Smooth muscle cell (in vitro differentiated cells): Measurements from ENCODE around the gene LUZP4. TPM values are rescaled to one million over a fixed set of nuclear protein-coding genes. Genes with fewer than 3 reads are reported as not detected.

Experiments used
- DNase-seq: peaks from one replicate; lab custom pipeline; 2025; ENCODE audit not compliant: unreplicated experiment; lab: John Stamatoyannopoulos, UW
- H2AFZ ChIP-seq: fragments of 200-600 bp; sonication (generic); 2 replicates; pipeline ENCODE4 v1.6.0; 2016; ENCODE audit warnings: antibody characterized with exemption, low read depth, mild to moderate bottlenecking
- H3F3A ChIP-seq: fragments of 200-600 bp; sonication (generic); 2 replicates; pipeline ENCODE4 v1.6.0; 2017; ENCODE audit warnings: antibody characterized with exemption, low read depth
- H3K27ac ChIP-seq: fragments of 200-600 bp; sonication (generic); 2 replicates; pipeline ENCODE4 v1.5.1; 2016; ENCODE audit warnings: low read depth, mild to moderate bottlenecking
- H3K27me3 ChIP-seq: fragments of 200-600 bp; sonication (generic); 2 replicates; pipeline ENCODE4 v1.6.1; 2016; ENCODE audit warnings: low read depth, mild to moderate bottlenecking
- H3K36me3 ChIP-seq: fragments of 200-600 bp; sonication (generic); 2 replicates; pipeline ENCODE4 v1.5.1; 2016; ENCODE audit warnings: low read depth
- H3K4me1 ChIP-seq: fragments of 200-600 bp; sonication (generic); 2 replicates; pipeline ENCODE4 v1.5.1; 2016; ENCODE audit warnings: low read depth
- H3K4me2 ChIP-seq: fragments of 200-600 bp; sonication (generic); 2 replicates; pipeline ENCODE4 v1.6.0; 2016; ENCODE audit warnings: mild to moderate bottlenecking
- H3K4me3 ChIP-seq: fragments of 200-600 bp; sonication (generic); 2 replicates; pipeline ENCODE4 v1.5.1; 2016; ENCODE audit warnings: mild to moderate bottlenecking
- H3K79me2 ChIP-seq: fragments of 200-600 bp; sonication (generic); 2 replicates; pipeline ENCODE4 v1.6.0; 2016; ENCODE audit warnings: low read depth, mild to moderate bottlenecking
- H3K9ac ChIP-seq: fragments of 200-600 bp; sonication (generic); 2 replicates; pipeline ENCODE4 v1.6.0; 2016; ENCODE audit warnings: low read depth
- H3K9me3 ChIP-seq: fragments of 200-600 bp; sonication (generic); replicated peaks from 2 replicates; pipeline ENCODE4 v1.5.1; 2016; ENCODE audit warnings: low read depth
- H4K20me1 ChIP-seq: fragments of 200-600 bp; sonication (generic); 2 replicates; pipeline ENCODE4 v1.6.0; 2016; ENCODE audit warnings: low read depth
- CTCF ChIP-seq: fragments of 200-600 bp; sonication (generic); IDR thresholded peaks from 2 replicates; pipeline ENCODE4 v1.5.1; 2017; ENCODE audit warnings: borderline replicate concordance, mild to moderate bottlenecking, antibody characterized with exemption; ENCODE audit not compliant: insufficient read depth, poor library complexity, severe bottlenecking
- WGBS: methylation state at CpG from one replicate; pipeline ENCODE4 v1.1.7; 2016; ENCODE audit warnings: low lambda C conversion rate; 5-methylcytosine and 5-hydroxymethylcytosine counted together
- polyA plus RNA-seq: library from polyadenylated mRNA; unstranded; fragments of >200 nt; fragmentation: Nextera tagmentation; extraction: Ambion mirVana; gene quantifications from 2 replicates; pipeline ENCODE4 v1.2.1, GENCODE V29; 2016
- total RNA-seq: library from RNA; depleted of rRNA; stranded (reverse); fragments of >200 nt; gene quantifications from 2 replicates; pipeline ENCODE4 v1.2.3, GENCODE V29; 2014

Gene LUZP4
- total and polyA plus RNA-seq, 2 experiments from 2014 or later = not detected

GRCh38 chrX:115350711-115351381, 61.3 kb downstream of the LUZP4 start:
- 65% methylated on average over 10 of the region's 10 CpGs for WGBS
- TF ChIP-seq CTCF = no peak
- Histone ChIP-seq H3K4me3 (no peak overlapping the region), H3K79me2 (no peaks in the 10 kb centered on the region), H4K20me1 (no peaks in the 10 kb centered on the region), H3K27ac (no peak overlapping the region), H3K9me3 (no peaks in the 10 kb centered on the region), H3K27me3 (no peaks in the 10 kb centered on the region), H2AFZ (peak overlapping the region; percentile 29), H3F3A (peaks cover 4% of the 10 kb centered on the region), H3K9ac (no peak overlapping the region), H3K4me2 (no peak overlapping the region), H3K36me3 (no peaks in the 10 kb centered on the region), H3K4me1 (peaks cover 4% of the 10 kb centered on the region)
- no peak for DNase-seq

GRCh38 chrX:115356369-115356768, 66.9 kb downstream of the LUZP4 start:
- Histone ChIP-seq H3K9ac (no peak overlapping the region), H3K36me3 (no peaks in the 10 kb centered on the region)
- TF ChIP-seq CTCF = no peak

More at GRCh38 chrX:115356369-115356768, 66.9 kb downstream of the LUZP4 start:
- Histone ChIP-seq H3K27ac (peak overlapping the region; percentile 48), H3K4me1 (peaks cover 7% of the 10 kb centered on the region), H2AFZ (no peak overlapping the region), H3K9me3 (no peaks in the 10 kb centered on the region), H3K4me2 (no peak overlapping the region), H3K27me3 (no peaks in the 10 kb centered on the region), H3K79me2 (no peaks in the 10 kb centered on the region), H3K4me3 (no peak overlapping the region), H4K20me1 (no peaks in the 10 kb centered on the region), H3F3A (no peaks in the 10 kb centered on the region)
- no peak for DNase-seq
- 66% methylated on average over 4 of the region's 4 CpGs for WGBS

Other genes starting within 250 kb of the LUZP4 start
- not detected in 2 replicates for gene RBMXL3, start 100.3 kb upstream of the LUZP4 start, total RNA-seq
- gene RBMXL3, start 100.3 kb upstream of the LUZP4 start, polyA plus RNA-seq = not detected in 2 replicates
- gene LRCH2, start 55.6 kb upstream of the LUZP4 start, total RNA-seq = 29.4 and 31.4 TPM in 2 replicates
- 3.1 and 6.2 TPM in 2 replicates for gene LRCH2, start 55.6 kb upstream of the LUZP4 start, polyA plus RNA-seq